Measurements from ENCODE around the gene CPSF2.

DNA sequence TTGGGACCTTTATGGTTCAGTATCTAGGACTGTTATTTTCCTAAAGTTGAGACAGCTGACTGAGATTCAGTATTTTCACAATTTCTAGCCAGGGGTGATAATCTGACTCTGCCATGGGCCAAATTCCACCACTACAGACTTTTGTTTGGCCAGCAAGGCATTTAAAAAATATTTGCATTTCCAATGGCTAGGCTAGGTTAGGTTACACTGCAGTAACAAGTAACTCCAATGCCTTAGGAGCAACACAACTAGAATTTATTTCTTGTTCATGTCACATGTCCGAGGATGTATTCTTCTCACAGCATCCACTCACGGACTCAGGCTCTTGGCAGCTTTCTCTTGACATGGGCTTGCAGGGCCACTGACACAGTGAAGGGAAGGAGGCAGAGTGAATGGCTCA lies 83.0 kb downstream of the CPSF2 start:
- TF ChIP-seq, protein P1, sequence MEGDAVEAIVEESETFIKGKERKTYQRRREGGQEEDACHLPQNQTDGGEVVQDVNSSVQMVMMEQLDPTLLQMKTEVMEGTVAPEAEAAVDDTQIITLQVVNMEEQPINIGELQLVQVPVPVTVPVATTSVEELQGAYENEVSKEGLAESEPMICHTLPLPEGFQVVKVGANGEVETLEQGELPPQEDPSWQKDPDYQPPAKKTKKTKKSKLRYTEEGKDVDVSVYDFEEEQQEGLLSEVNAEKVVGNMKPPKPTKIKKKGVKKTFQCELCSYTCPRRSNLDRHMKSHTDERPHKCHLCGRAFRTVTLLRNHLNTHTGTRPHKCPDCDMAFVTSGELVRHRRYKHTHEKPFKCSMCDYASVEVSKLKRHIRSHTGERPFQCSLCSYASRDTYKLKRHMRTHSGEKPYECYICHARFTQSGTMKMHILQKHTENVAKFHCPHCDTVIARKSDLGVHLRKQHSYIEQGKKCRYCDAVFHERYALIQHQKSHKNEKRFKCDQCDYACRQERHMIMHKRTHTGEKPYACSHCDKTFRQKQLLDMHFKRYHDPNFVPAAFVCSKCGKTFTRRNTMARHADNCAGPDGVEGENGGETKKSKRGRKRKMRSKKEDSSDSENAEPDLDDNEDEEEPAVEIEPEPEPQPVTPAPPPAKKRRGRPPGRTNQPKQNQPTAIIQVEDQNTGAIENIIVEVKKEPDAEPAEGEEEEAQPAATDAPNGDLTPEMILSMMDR (conservative IDR thresholded peaks at IDR 0.05; ENCODE audit: low read depth, low read length), result no peak
- TF ChIP-seq EZH2 (IDR thresholded peaks at IDR 0.05; ENCODE audit: borderline replicate concordance, low read depth, low read length, poor library complexity, severe bottlenecking), result no peak
